Transverse colon (tissue), 4 donors: ENCODE data around the gene SLAMF8.

Source experiments
- CTCF ChIP-seq, 5 experiments: fragments of 200-600 bp in 3 of 5; fragments of 450-650 bp in 2 of 5; sonication (generic) in 3 of 5; IDR thresholded peaks; 1 replicate in 2 of 5; 2 replicates in 3 of 5; pipeline ENCODE4 v1.5.1; 2016 to 2017; ENCODE audit warnings: antibody characterized with exemption in 5 of 5, inconsistent platforms in 3 of 5, mild to moderate bottlenecking in 2 of 5, moderate library complexity in 1 of 5
- EP300 ChIP-seq: sonication (generic); formaldehyde crosslinking; IDR thresholded peaks from one replicate; pipeline ENCODE4 v1.6.1; 2017; ENCODE audit warnings: antibody characterized with exemption, low read depth
- POLR2A ChIP-seq: fragments of 450-650 bp; IDR thresholded peaks from one replicate; pipeline ENCODE4 v1.6.1; 2016; ENCODE audit warnings: antibody characterized with exemption, mild to moderate bottlenecking, moderate library complexity
- POLR2AphosphoS5 ChIP-seq, 3 donors: sonication (generic); formaldehyde crosslinking; IDR thresholded peaks; one replicate each; pipeline ENCODE4 v1.6.1; 2016; ENCODE audit warnings: antibody characterized with exemption in 3 of 3

GRCh38 chr1:159841749-159842148 lies 15.1 kb downstream of the SLAMF8 start:
- TF ChIP-seq POLR2A = no peak
- TF ChIP-seq CTCF (IDR thresholded peaks at IDR 0.05) = no peak
- no peak for TF ChIP-seq EP300
- TF ChIP-seq POLR2AphosphoS5 (IDR thresholded peaks at IDR 0.05) = no peak
